Endothelial cell of umbilical vein (primary cell): ENCODE measurements around the gene FAM151B. TPM values are rescaled to one million over a fixed set of nuclear protein-coding genes. Genes with fewer than 3 reads are reported as not detected.

Source experiments
- BruUV-seq: library from RNA; stranded (reverse); fragments of 400-500 nt; replicated peaks from 2 replicates; lab custom pipeline; 2021; lab: Mats Ljungman, UMichigan
- CTCF ChIA-PET: fragments of 300-600, 350-600 bp; sonication (Branson Sonifier 250); formaldehyde crosslinking; loops from one replicate; lab custom pipeline; 2021; ENCODE audit warnings: antibody characterized with exemption, inconsistent platforms; lab: Charles Lee
- POLR2A ChIA-PET: fragments of 300-600, 350-600 bp; sonication (Branson Sonifier 250); formaldehyde crosslinking; loops from one replicate; lab custom pipeline; 2021; ENCODE audit warnings: antibody characterized with exemption, inconsistent platforms; lab: Charles Lee
- DNase-seq: peaks from one replicate; pipeline ENCODE4 v3.0.0-alpha.2; 2011; ENCODE audit warnings: low read depth, low spot score
- FAIRE-seq: peaks from 2 replicates; lab custom pipeline; 2011; peaks lifted over from hg19 to GRCh38; lab: Jason Lieb, UNC
- H2AFZ ChIP-seq: 2 replicates; pipeline ENCODE4 v1.6.0; 2012; ENCODE audit warnings: low read depth, low read length, control low read depth, inconsistent platforms
- H3K27ac ChIP-seq: 2 replicates; pipeline ENCODE4 v1.5.1; 2011; ENCODE audit warnings: low read depth, mild to moderate bottlenecking, control low read depth, low read length, moderate library complexity; ENCODE audit not compliant: insufficient read depth
- H3K27me3 ChIP-seq, 2 experiments: 2 replicates each; pipeline versions ENCODE4 v1.6.0 to v1.6.1; 2011; ENCODE audit warnings: low read length in 2 of 2, mixed read lengths in 1 of 2; ENCODE audit not compliant: control insufficient read depth in 2 of 2, insufficient read depth in 2 of 2
- H3K36me3 ChIP-seq, 2 experiments: 2 replicates in 1 of 2; 3 replicates in 1 of 2; pipeline ENCODE4 v1.5.1; 2011; ENCODE audit warnings: low read length in 2 of 2, mild to moderate bottlenecking in 1 of 2, moderate library complexity in 1 of 2; ENCODE audit not compliant: control insufficient read depth in 2 of 2, insufficient read depth in 2 of 2; ENCODE audit errors: extremely low read depth in 1 of 2
- H3K4me1 ChIP-seq: 3 replicates; pipeline ENCODE4 v1.5.1; 2011; ENCODE audit warnings: mild to moderate bottlenecking, low read length; ENCODE audit not compliant: control insufficient read depth, insufficient read depth; ENCODE audit errors: extremely low read depth
- H3K4me2 ChIP-seq: 2 replicates; pipeline ENCODE4 v1.6.1; 2011; ENCODE audit warnings: low read length, control low read depth, mixed read lengths; ENCODE audit not compliant: insufficient read depth
- H3K4me3 ChIP-seq, 3 experiments: fragments of 200-600 bp in 1 of 3; sonication (generic), shearing (Covaris generic) in 1 of 3; replicated peaks in 1 of 3; 2 replicates each; pipeline ENCODE4 v1.5.1; 2011 to 2016; ENCODE audit warnings: control low read depth in 3 of 3, low read length in 3 of 3, mild to moderate bottlenecking in 2 of 3, inconsistent platforms in 1 of 3, low read depth in 1 of 3, moderate library complexity in 1 of 3; ENCODE audit not compliant: insufficient read depth in 1 of 3
- H3K79me2 ChIP-seq: 2 replicates; pipeline ENCODE4 v1.6.0; 2012; ENCODE audit warnings: low read length, inconsistent platforms; ENCODE audit not compliant: control insufficient read depth, insufficient read depth
- H3K9ac ChIP-seq: replicated peaks from 2 replicates; pipeline ENCODE3; 2011; ENCODE audit warnings: low read length, control low read depth; ENCODE audit not compliant: insufficient read depth; ENCODE audit errors: extremely low read depth
- H3K9me1 ChIP-seq: replicated peaks from 3 replicates; pipeline ENCODE4 v1.6.0; 2011; ENCODE audit warnings: mild to moderate bottlenecking, low read length; ENCODE audit not compliant: control insufficient read depth, insufficient read depth; ENCODE audit errors: extremely low read depth
- H3K9me3 ChIP-seq: replicated peaks from 2 replicates; pipeline ENCODE4 v1.5.1; 2012; ENCODE audit warnings: low read length, inconsistent platforms; ENCODE audit not compliant: control insufficient read depth, insufficient read depth
- H4K20me1 ChIP-seq: replicated peaks from 2 replicates; pipeline ENCODE3; 2011; ENCODE audit warnings: mild to moderate bottlenecking, low read length; ENCODE audit not compliant: control insufficient read depth, insufficient read depth; ENCODE audit errors: extremely low read depth
- EZH2 ChIP-seq: IDR thresholded peaks from 2 replicates; pipeline ENCODE4 v1.6.1; 2012; ENCODE audit warnings: borderline replicate concordance, low read depth, mild to moderate bottlenecking, moderate library complexity, low read length, inconsistent platforms; ENCODE audit not compliant: severe bottlenecking
- FOS ChIP-seq: IDR thresholded peaks from 2 replicates; pipeline ENCODE4 v1.6.1; 2011; ENCODE audit warnings: mild to moderate bottlenecking, low read length, moderate library complexity, borderline replicate concordance; ENCODE audit not compliant: insufficient read depth
- GATA2 ChIP-seq: IDR thresholded peaks from 2 replicates; pipeline ENCODE4 v1.7.0; 2011; ENCODE audit warnings: low read depth, mild to moderate bottlenecking, moderate library complexity, mixed read lengths, low read length; ENCODE audit not compliant: insufficient read length, insufficient read depth
- JUN ChIP-seq: IDR thresholded peaks from 2 replicates; pipeline ENCODE4 v1.6.1; 2011; ENCODE audit warnings: borderline replicate concordance, low read depth; ENCODE audit not compliant: insufficient read length, insufficient read depth
- MYC ChIP-seq: IDR thresholded peaks from one replicate; pipeline ENCODE4 v1.6.1; 2011; ENCODE audit warnings: mild to moderate bottlenecking, low read depth, low read length
- POLR2A ChIP-seq: IDR thresholded peaks from 2 replicates; pipeline ENCODE4 v1.6.1; 2012; ENCODE audit warnings: low read depth, mild to moderate bottlenecking, control low read depth, low read length
- POLR2AphosphoS5 ChIP-seq: IDR thresholded peaks from 2 replicates; pipeline ENCODE4 v1.6.1; 2012; ENCODE audit warnings: low read depth, mild to moderate bottlenecking, control low read depth, low read length, moderate library complexity; ENCODE audit not compliant: insufficient read depth
- dilution Hi-C: fragments of 300-500 bp; cut with MboI; formaldehyde crosslinking; loops from one replicate; pipeline ENCODE4 v1.15.0; 2019; ENCODE audit warnings: low sequenced_read_pairs; ENCODE audit not compliant: extremely low pct_ligation_motif_present
- intact Hi-C: fragments of 100-400 bp; cut with micrococcal nuclease; formaldehyde crosslinking; loops from one replicate; pipeline ENCODE4 v1.10.0; 2022
- polyA plus RNA-seq, 4 experiments: library from polyadenylated mRNA; depleted of rRNA in 3 of 4; stranded (reverse) in 3 of 4; unstranded in 1 of 4; fragments of >200 nt; gene quantifications; 2 replicates each; pipeline versions ENCODE4 v1.2.1 to v1.2.3, GENCODE V29; 2011 to 2012; ENCODE audit warnings: missing spikeins in 1 of 4
- total RNA-seq: library from RNA; stranded (reverse); gene quantifications from 2 replicates; pipeline ENCODE4 v1.2.3, GENCODE V29; 2021
- TF ChIP-seq, protein P1 (sequence below), 2 donors: IDR thresholded peaks; 1 replicate in 1 of 2; 2 replicates in 1 of 2; pipeline ENCODE4 v1.5.1; 2011; ENCODE audit warnings: low read length in 2 of 2, mild to moderate bottlenecking in 2 of 2, moderate library complexity in 2 of 2, control low read depth in 1 of 2, inconsistent platforms in 1 of 2, low read depth in 1 of 2; ENCODE audit not compliant: insufficient read depth in 1 of 2; ENCODE audit errors: extremely low read depth in 1 of 2
- TF ChIP-seq, protein P2 (sequence below): IDR thresholded peaks from 2 replicates; pipeline ENCODE4 v1.6.1; 2011; ENCODE audit not compliant: insufficient read depth, insufficient read length

Gene FAM151B
- total and polyA plus RNA-seq, 2 donors (not counting 3 experiments of a cell fraction or from before 2014, with no cell fraction given) = 0.91 to 2.6 TPM

DNA sequence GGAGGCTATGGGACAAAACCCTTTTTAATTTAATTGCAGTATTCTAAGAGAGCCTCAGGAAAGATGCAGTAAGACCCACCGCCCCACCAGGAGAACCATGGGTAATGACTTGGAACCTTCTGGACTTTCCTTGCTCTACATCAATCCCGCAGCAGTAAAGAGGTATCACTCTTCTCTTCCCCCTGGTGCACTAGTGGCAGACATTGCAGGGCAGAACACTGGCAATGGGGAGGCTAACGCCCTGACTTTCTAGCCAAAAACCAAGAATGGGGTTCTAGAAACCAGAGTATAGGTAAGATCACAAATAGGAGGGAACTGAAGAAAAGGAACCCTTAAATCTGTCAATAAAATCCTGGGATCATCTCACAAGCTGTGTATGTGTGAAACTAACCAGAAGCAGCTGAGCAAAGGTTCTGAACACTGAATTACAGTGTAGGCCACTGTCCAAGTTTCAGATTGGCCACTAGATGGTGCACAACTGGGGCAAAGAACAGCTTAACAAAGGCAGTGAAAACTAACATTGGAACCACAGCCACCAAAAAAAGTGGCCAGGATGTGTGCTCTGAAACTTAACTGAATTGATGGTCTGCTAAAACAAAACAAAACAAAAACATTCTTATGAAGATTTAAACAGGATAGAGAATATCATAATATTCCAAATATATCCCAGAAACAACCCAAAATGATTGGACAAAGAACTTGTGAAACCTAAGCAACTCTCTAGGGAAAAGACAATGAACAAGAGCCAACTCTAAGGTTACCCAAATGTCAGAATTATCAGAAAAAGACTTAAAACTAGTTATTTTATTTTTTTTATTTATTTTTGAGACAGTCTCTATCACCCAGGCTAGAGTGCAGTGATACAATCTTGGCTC lies 6.6 kb upstream of the FAM151B start:
- peak; percentile 59 for DNase-seq
- dilution Hi-C loops (no loop called here), intact Hi-C loops (loop anchor here (1.0 to 10.0 kb wide), 5 partner anchors 73 to 714 kb away; partner anchors contain the start of genes RASGRF2 and ZFYVE16)
- no peak overlapping the region for H3K27ac ChIP-seq
- no peaks in the 10 kb centered on the region for H3K4me1 ChIP-seq
- BruUV-seq = no TSS peak
- TF ChIP-seq JUN = no peak
- TF ChIP-seq, protein P1, sequence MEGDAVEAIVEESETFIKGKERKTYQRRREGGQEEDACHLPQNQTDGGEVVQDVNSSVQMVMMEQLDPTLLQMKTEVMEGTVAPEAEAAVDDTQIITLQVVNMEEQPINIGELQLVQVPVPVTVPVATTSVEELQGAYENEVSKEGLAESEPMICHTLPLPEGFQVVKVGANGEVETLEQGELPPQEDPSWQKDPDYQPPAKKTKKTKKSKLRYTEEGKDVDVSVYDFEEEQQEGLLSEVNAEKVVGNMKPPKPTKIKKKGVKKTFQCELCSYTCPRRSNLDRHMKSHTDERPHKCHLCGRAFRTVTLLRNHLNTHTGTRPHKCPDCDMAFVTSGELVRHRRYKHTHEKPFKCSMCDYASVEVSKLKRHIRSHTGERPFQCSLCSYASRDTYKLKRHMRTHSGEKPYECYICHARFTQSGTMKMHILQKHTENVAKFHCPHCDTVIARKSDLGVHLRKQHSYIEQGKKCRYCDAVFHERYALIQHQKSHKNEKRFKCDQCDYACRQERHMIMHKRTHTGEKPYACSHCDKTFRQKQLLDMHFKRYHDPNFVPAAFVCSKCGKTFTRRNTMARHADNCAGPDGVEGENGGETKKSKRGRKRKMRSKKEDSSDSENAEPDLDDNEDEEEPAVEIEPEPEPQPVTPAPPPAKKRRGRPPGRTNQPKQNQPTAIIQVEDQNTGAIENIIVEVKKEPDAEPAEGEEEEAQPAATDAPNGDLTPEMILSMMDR (IDR thresholded peaks at IDR 0.05; ENCODE audit: extremely low read depth in 1 of 2, insufficient read depth in 1 of 2, low read depth in 1 of 2, low read length in 2 of 2) = peak; percentile 81 to 85
- no peaks in the 10 kb centered on the region for H3K79me2 ChIP-seq
- no peak overlapping the region for H2AFZ ChIP-seq
- no peak overlapping the region for H3K4me2 ChIP-seq
- H3K36me3 ChIP-seq = no peaks in the 10 kb centered on the region
- H3K4me3 ChIP-seq = no peak overlapping the region
- no peaks in the 10 kb centered on the region for H3K9me3 ChIP-seq
- no peaks in the 10 kb centered on the region for H3K27me3 ChIP-seq
- no peak overlapping the region for H3K9ac ChIP-seq
- ChIA-PET CTCF (interaction anchor here (0.6 to 6.3 kb wide), 40 partner anchors 9 to 714 kb away, joined by 3 to 116 read pairs (median 4); partner anchors contain the start of genes DHFR, MSH3 and ZFYVE16), POLR2A (interaction anchor here (0.9 kb wide), 1 partner anchor 74 kb away, joined by 4 read pairs; the partner anchor contains the start of gene ZFYVE16)
- no peaks in the 10 kb centered on the region for H3K9me1 ChIP-seq
- peaks cover 2% of the 10 kb centered on the region for H4K20me1 ChIP-seq
- FAIRE-seq = peak; percentile 74

DNA sequence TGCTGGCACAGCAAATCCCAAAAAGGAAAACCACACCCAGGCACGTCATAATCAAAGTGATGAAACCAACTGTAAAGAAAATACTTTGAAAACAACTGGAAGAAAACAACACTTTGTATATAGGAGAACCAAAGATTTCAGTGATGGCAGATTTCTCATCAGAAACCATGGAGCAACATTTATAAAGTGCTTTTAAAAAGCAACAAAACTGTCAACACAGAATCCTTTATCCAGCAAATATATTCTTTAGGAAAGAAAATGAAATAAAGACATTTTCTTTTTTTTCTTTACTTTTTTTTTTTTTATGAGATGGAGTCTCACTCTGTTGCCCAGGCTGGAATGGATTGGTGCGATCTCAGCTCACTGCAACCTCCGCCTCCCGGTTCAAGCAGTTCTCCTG lies 5.3 kb upstream of the FAM151B start:
- ChIA-PET CTCF (interaction anchor here (1.0 to 6.3 kb wide), 6 partner anchors 29 to 190 kb away, joined by 3 to 116 read pairs (median 9); partner anchors contain the start of gene ZFYVE16), POLR2A (no interaction called here)
- no TSS peak for BruUV-seq
- no peak overlapping the region for H2AFZ ChIP-seq
- no peak overlapping the region for H3K4me3 ChIP-seq
- H3K36me3 ChIP-seq = no peaks in the 10 kb centered on the region
- no peaks in the 10 kb centered on the region for H3K9me1 ChIP-seq
- H3K4me1 ChIP-seq = no peaks in the 10 kb centered on the region
- dilution Hi-C loops (no loop called here), intact Hi-C loops (loop anchor here (10.0 kb wide), 1 partner anchor 482 kb away; the partner anchor contains the start of gene RASGRF2)
- H3K9me3 ChIP-seq = no peaks in the 10 kb centered on the region
- no peak for DNase-seq
- H4K20me1 ChIP-seq = peaks cover 2% of the 10 kb centered on the region
- TF ChIP-seq MYC = no peak
- TF ChIP-seq, protein P1 (IDR thresholded peaks at IDR 0.05; ENCODE audit: extremely low read depth in 1 of 2, insufficient read depth in 1 of 2, low read depth in 1 of 2, low read length in 2 of 2) = no peak
- TF ChIP-seq, protein P2, sequence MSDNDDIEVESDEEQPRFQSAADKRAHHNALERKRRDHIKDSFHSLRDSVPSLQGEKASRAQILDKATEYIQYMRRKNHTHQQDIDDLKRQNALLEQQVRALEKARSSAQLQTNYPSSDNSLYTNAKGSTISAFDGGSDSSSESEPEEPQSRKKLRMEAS = no peak
- TF ChIP-seq FOS = no peak
- TF ChIP-seq POLR2A = no peak
- no peak for TF ChIP-seq POLR2AphosphoS5
- no peak for TF ChIP-seq GATA2
- no peak for TF ChIP-seq JUN
- TF ChIP-seq EZH2 = no peak
- H3K79me2 ChIP-seq = no peaks in the 10 kb centered on the region
- H3K27ac ChIP-seq = no peak overlapping the region
- H3K9ac ChIP-seq = no peak overlapping the region
- no peak for FAIRE-seq
- no peak overlapping the region for H3K4me2 ChIP-seq
- no peaks in the 10 kb centered on the region for H3K27me3 ChIP-seq
